A673 (cell line): Measurements from ENCODE around the gene F2R. TPM values are rescaled to one million over a fixed set of nuclear protein-coding genes. Genes with fewer than 3 reads are reported as not detected.
A peak's percentile ranks its signal among the peaks of the same experiment; 100 is the strongest.

Source experiments
- Bru-seq: library from RNA; stranded (reverse); fragments of 400-500 nt; gene quantifications from one replicate; lab custom pipeline; 2021; lab: Mats Ljungman, UMichigan
- BruChase-seq, 2 experiments: library from RNA; stranded (reverse); fragments of 400-500 nt; gene quantifications; one replicate each; lab custom pipeline; 2021; lab: Mats Ljungman, UMichigan
- BruUV-seq: library from RNA; stranded (reverse); fragments of 400-500 nt; replicated peaks from 2 replicates; lab custom pipeline; 2021; lab: Mats Ljungman, UMichigan
- CTCF ChIA-PET: fragments of 300-600 bp; sonication (Branson Sonifier 250); formaldehyde crosslinking; loops from one replicate; lab custom pipeline; 2022; ENCODE audit warnings: antibody characterized with exemption; lab: Charles Lee
- POLR2A ChIA-PET: fragments of 300-600 bp; sonication (Branson Sonifier 250); formaldehyde crosslinking; loops from one replicate; lab custom pipeline; 2022; ENCODE audit warnings: antibody characterized with exemption; ENCODE audit not compliant: low non-redundant PET; lab: Charles Lee
- DNase-seq: peaks from one replicate; pipeline ENCODE4 v3.0.0-alpha.2; 2015; ENCODE audit warnings: low spot score
- H3K27ac ChIP-seq: fragments of 200-600 bp; sonication (generic); 2 replicates; pipeline ENCODE4 v1.5.1; 2016; ENCODE audit warnings: mixed run types, low read depth, mild to moderate bottlenecking, mixed read lengths, antibody characterized with exemption, low read length; ENCODE audit not compliant: poor library complexity, severe bottlenecking
- H3K27me3 ChIP-seq: fragments of 200-600 bp; sonication (generic); replicated peaks from 2 replicates; pipeline ENCODE4 v1.6.1; 2017; ENCODE audit warnings: mixed run types, low read depth, mild to moderate bottlenecking, mixed read lengths, antibody characterized with exemption, low read length; ENCODE audit not compliant: insufficient read depth, poor library complexity
- H3K36me3 ChIP-seq: fragments of 200-600 bp; sonication (generic); 2 replicates; pipeline ENCODE4 v1.6.1; 2016; ENCODE audit warnings: mixed run types, mild to moderate bottlenecking, mixed read lengths, antibody characterized with exemption, low read length; ENCODE audit not compliant: insufficient read depth, poor library complexity, severe bottlenecking
- H3K4me1 ChIP-seq: fragments of 200-600 bp; sonication (generic); 2 replicates; pipeline ENCODE4 v1.6.1; 2017; ENCODE audit warnings: mixed run types, mild to moderate bottlenecking, mixed read lengths, antibody characterized with exemption, low read length; ENCODE audit not compliant: insufficient read depth, poor library complexity, severe bottlenecking
- H3K4me3 ChIP-seq: fragments of 200-600 bp; sonication (generic); 2 replicates; pipeline ENCODE4 v1.5.1; 2016; ENCODE audit warnings: low read depth, mixed run types, mild to moderate bottlenecking, mixed read lengths, low read length; ENCODE audit not compliant: poor library complexity, severe bottlenecking
- H3K9me3 ChIP-seq: fragments of 200-600 bp; sonication (generic); 2 replicates; pipeline ENCODE4 v1.6.1; 2016; ENCODE audit warnings: mixed run types, low read depth, mild to moderate bottlenecking, mixed read lengths, antibody characterized with exemption, low read length; ENCODE audit not compliant: poor library complexity, severe bottlenecking
- CTCF ChIP-seq: fragments of 300-800, 200-600 bp; sonication (generic); conservative IDR thresholded peaks from 2 replicates; pipeline ENCODE4 v1.5.1; 2017; ENCODE audit warnings: low read depth, mild to moderate bottlenecking, antibody characterized with exemption, low read length, moderate library complexity, mixed read lengths
- EZH2 ChIP-seq: fragments of 200-600 bp; sonication (generic); IDR thresholded peaks from 2 replicates; pipeline ENCODE4 v1.6.1; 2017; ENCODE audit warnings: borderline replicate concordance, low read depth, mild to moderate bottlenecking, mixed read lengths, antibody characterized with exemption, low read length; ENCODE audit not compliant: poor library complexity, severe bottlenecking
- intact Hi-C: fragments of 100-400 bp; cut with micrococcal nuclease; formaldehyde crosslinking; loops from one replicate; pipeline ENCODE4 v1.10.0; 2022; ENCODE audit not compliant: unreplicated experiment
- long read RNA-seq: library from polyadenylated mRNA; stranded (forward); transcript quantifications from one replicate; pipeline ENCODE4 v2.0.0, GENCODE V29; 2022
- total RNA-seq: library from RNA; stranded (reverse); gene quantifications from 2 replicates; pipeline ENCODE4 v1.2.3, GENCODE V29; 2021

The F2R gene
- total RNA-seq (83.3 and 92.1 TPM in 2 replicates), Bru-seq, nascent RNA (percentile 94 among the genes with signal in this experiment), BruChase-seq, experiment 1, labeled RNA remaining after a 2-hour chase (percentile 96 among the genes with signal in this experiment), BruChase-seq, experiment 2, labeled RNA remaining after a 6-hour chase (percentile 98 among the genes with signal in this experiment)
- long read RNA-seq, transcript F2R-201 (2 exons, 3,821 nt) = major isoform, 124 of 154 reads
- long read RNA-seq, partial matches to known transcripts = 16 of 154 reads
- long read RNA-seq, other reads (novel, unspliced or antisense) = 13 of 154 reads

- peaks cover 3% of the 10 kb centered on the region for H3K36me3 ChIP-seq
- no peaks in the 10 kb centered on the region for H3K9me3 ChIP-seq
- H3K27me3 ChIP-seq = no peaks in the 10 kb centered on the region
- H3K4me1 ChIP-seq = peaks cover 33% of the 10 kb centered on the region
- POLR2A ChIA-PET = no interaction called here
- BruUV-seq = no TSS peak
- TF ChIP-seq CTCF = peak; percentile 57
- no peak for TF ChIP-seq EZH2
- intact Hi-C loops = loop anchor here (1.0 to 10.0 kb wide), 4 partner anchors 27 to 115 kb away; no protein-coding TSS in a partner anchor
- CTCF ChIA-PET = interaction anchor here (1.8 kb wide), 1 partner anchor 59 kb away, joined by 5 read pairs; no protein-coding TSS in a partner anchor
- peak within 1 kb of the TSS; percentile 90 for H3K27ac ChIP-seq
- peak; percentile 90 for DNase-seq
- H3K4me3 ChIP-seq = peak within 1 kb of the TSS; percentile 70
Measured at GRCh38 chr5:76715736-76716455, at the start of gene F2R. Gene F2R (plus strand): TSS chr5:76716126. CDS start chr5:76716308, 182 bp downstream.

DNA sequence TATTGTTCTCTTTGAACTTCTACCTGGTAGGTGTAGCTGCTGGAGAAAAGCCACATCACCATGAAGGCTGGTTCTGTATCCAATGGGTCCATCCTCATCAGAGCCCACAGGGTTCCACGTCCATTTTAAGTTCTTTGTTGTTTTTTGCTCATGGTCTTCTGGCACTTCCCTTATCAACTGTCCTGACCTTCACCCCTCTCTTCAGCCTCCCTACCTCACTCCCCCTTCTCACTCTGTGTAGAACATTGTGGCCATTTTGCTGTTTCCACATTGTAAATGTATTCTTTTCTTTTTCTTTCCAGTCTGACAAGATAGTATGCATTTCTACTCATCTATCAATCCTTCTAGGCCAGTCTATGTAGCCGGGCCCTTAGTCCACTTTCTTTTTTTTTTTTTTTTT lies 48.4 kb upstream of the F2R start:
- peaks cover 3% of the 10 kb centered on the region for H3K4me1 ChIP-seq
- no peaks in the 10 kb centered on the region for H3K9me3 ChIP-seq
- H3K4me3 ChIP-seq = no peak overlapping the region
- ChIA-PET CTCF (no interaction called here), POLR2A (no interaction called here)
- no TSS peak for BruUV-seq
- TF ChIP-seq CTCF (no peak), EZH2 (no peak)
- no peaks in the 10 kb centered on the region for H3K27me3 ChIP-seq
- intact Hi-C loops = no loop called here
- DNase-seq = no peak
- no peaks in the 10 kb centered on the region for H3K36me3 ChIP-seq
- no peak overlapping the region for H3K27ac ChIP-seq

DNA sequence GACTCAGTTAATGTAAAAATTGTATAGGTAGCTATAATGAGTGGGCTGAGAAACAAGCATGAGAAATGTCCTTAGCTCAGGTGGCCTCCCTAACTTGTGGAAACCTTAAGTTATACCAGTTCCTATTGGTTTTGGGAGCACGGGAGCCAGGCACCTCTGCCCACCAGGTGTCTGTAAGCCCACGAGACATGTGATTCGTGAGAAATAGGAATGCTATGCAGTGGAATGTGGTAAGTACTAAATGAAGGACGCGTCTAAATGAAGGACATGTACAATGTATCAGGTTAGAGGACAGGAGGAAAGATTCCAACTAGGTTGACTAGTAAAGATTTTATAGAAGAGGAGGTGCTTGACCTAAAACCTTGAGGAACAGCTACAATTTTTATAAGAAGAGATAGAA lies 46.7 kb upstream of the F2R start:
- H3K27me3 ChIP-seq = no peaks in the 10 kb centered on the region
- H3K27ac ChIP-seq = no peak overlapping the region
- BruUV-seq = no TSS peak
- no peaks in the 10 kb centered on the region for H3K4me1 ChIP-seq
- CTCF ChIA-PET = no interaction called here
- no peak overlapping the region for H3K4me3 ChIP-seq
- intact Hi-C loops = no loop called here
- DNase-seq = no peak
- TF ChIP-seq EZH2 (no peak), CTCF (no peak)
- H3K36me3 ChIP-seq = no peaks in the 10 kb centered on the region
- POLR2A ChIA-PET = no interaction called here
- H3K9me3 ChIP-seq = no peaks in the 10 kb centered on the region
